Heart right ventricle (tissue), 16 donors: ENCODE results near the gene SMYD4. TPM values are rescaled to one million over a fixed set of nuclear protein-coding genes. Genes with fewer than 3 reads are reported as not detected.
"Not testable (repeated sequence)": the region's sequence is repeated elsewhere in the genome, so short reads cannot be mapped to it uniquely, and the experiment has no call there.

ENCODE experiments used
- ATAC-seq, 8 donors: fragments of 200-7000 bp; cut with Tn5 transposase; one replicate each; pipeline ENCODE4 v1.9.1; 2020; ENCODE audit warnings: mild to moderate bottlenecking in 8 of 8, moderate library complexity in 8 of 8, moderate number of reproducible peaks in 1 of 8
- DNase-seq, 2 donors: peaks; one replicate each; pipeline ENCODE4 v3.0.0-alpha.2; 2020
- H3K27ac ChIP-seq, 10 donors: fragments of 200-600 bp; sonication (generic) in 2 of 10; one replicate each; pipeline versions ENCODE4 v1.5.0 to v1.8.0; 2020 to 2022; ENCODE audit warnings: mild to moderate bottlenecking in 3 of 10
- H3K27me3 ChIP-seq, 7 donors: fragments of 200-600 bp; one replicate each; pipeline ENCODE4 v1.8.0; 2021 to 2022; ENCODE audit warnings: mild to moderate bottlenecking in 2 of 7
- H3K36me3 ChIP-seq, 9 donors: fragments of 200-600 bp; sonication (generic) in 1 of 9; one replicate each; pipeline versions ENCODE4 v1.5.0 to v1.8.0; 2020 to 2022; ENCODE audit warnings: mild to moderate bottlenecking in 2 of 9
- H3K4me1 ChIP-seq, 9 donors: fragments of 200-600 bp; sonication (generic) in 1 of 9; one replicate each; pipeline versions ENCODE4 v1.5.0 to v1.8.0; 2020 to 2022; ENCODE audit warnings: mild to moderate bottlenecking in 4 of 9
- H3K4me3 ChIP-seq, 10 donors: fragments of 200-600 bp; sonication (generic) in 2 of 10; one replicate each; pipeline versions ENCODE4 v1.5.0 to v1.8.0; 2020 to 2022; ENCODE audit warnings: mild to moderate bottlenecking in 7 of 10, moderate library complexity in 2 of 10
- H3K9me3 ChIP-seq, 11 donors: fragments of 200-600 bp in 10 of 11; sonication (generic) in 2 of 11; one replicate each; pipeline versions ENCODE4 v1.5.0 to v1.8.0; 2013 to 2022; ENCODE audit warnings: mild to moderate bottlenecking in 2 of 11, control low read depth in 1 of 11, moderate library complexity in 1 of 11
- CTCF ChIP-seq, 9 donors: fragments of 200-600 bp; sonication (generic) in 2 of 9; IDR thresholded peaks; one replicate each; pipeline versions ENCODE4 v1.5.0 to v1.8.0; 2021 to 2022; ENCODE audit warnings: antibody characterized with exemption in 9 of 9, mild to moderate bottlenecking in 5 of 9, moderate library complexity in 1 of 9
- WGBS, 2 donors: extraction: QIAGEN DNeasy Blood & Tissue Kit; methylation state at CpG; one replicate each; pipeline ENCODE4 v1.1.7; 2013; ENCODE audit warnings: inconsistent platforms in 1 of 2; 5-methylcytosine and 5-hydroxymethylcytosine counted together
- intact Hi-C, 10 donors: fragments of 100-400 bp; cut with DNase I; formaldehyde crosslinking; loops; one replicate each; pipeline versions ENCODE4 v1.11.1 to v1.14.2; 2022
- polyA plus RNA-seq, 2 donors: library from polyadenylated mRNA; stranded (reverse); fragments of 200-250 nt; gene quantifications; one replicate each; pipeline ENCODE4 v1.2.3, GENCODE V29; 2013
- total RNA-seq, 10 donors: library from RNA; stranded (reverse); fragmentation: NEBNext Ultra II Directional in 3 of 10; extraction: Animal tissue kit (Norgen Biotek cat#: 25700) in 3 of 10; gene quantifications; one replicate each; pipeline versions ENCODE4 v1.2.1 to v1.2.4, GENCODE V29; 2021 to 2023
- donor health status: Arrhythmogenic right ventricular cardiomyopathy.
- donor health status: ischemic (EF 13 %, LVEDD 7.1; RV severe dilation, severe dysfunction).
- donor health status: healthy with polysubstance abuse.
- donor health status: DM: no; HTN: yes; CAD: no.
- donor health status: DM: no; HTN: no; CAD: no.
- donor health status: ischemic (EF 25% LVEDD 6.9; RV normal size, moderate dysfunction).
- donor health status: ischemic (EF 25% LVEDD 5.7; RV mildly dilated, moderate dysfunction).
- donor health status: healthy.
- donor health status: DM: yes; HTN: yes; CAD: no.
- donor health status: Ischemic cardiomyopathy.
- donor health status: ischemic (EF 35%, LVEDD 5.7; RV mildly dilated, moderate dysfunction).
- donor health status: nonischemic (EF 11% LVEDD 7.7; RV severe dilation, severe dysfunction).
- donor health status: DM: yes; HTN: yes; CAD: no.
- donor health status: PGD.
- donor health status: ischemic (EF 29% LVEDD 5.4; RV normal size, mild dysfunction).
- donor health status: nonischemic (EF 23%, LVEDD 6.1; RV moderate dilation, normal function).

The SMYD4 gene
- total and polyA plus RNA-seq, 12 donors: 4.6 to 13.5 (median 8.9) TPM

DNA sequence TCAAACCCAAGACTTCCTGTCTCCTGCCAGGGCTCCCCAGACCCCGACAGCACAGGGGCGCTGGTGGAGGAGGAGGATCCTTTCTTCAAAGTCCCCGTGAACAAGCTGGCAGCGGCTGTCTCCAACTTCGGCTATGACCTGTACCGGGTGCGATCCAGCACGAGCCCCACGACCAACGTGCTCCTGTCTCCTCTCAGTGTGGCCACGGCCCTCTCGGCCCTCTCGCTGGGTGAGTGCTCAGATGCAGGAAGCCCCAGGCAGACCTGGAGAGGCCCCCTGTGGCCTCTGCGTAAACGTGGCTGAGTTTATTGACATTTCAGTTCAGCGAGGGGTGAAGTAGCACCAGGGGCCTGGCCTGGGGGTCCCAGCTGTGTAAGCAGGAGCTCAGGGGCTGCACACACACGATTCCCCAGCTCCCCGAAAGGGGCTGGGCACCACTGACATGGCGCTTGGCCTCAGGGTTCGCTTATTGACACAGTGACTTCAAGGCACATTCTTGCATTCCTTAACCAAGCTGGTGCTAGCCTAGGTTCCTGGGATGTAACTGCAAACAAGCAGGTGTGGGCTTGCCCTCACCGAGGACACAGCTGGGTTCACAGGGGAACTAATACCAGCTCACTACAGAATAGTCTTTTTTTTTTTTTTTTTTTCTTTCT is 59.8 kb downstream of the SMYD4 start:
- no peaks in the 10 kb centered on the region for H3K9me3 ChIP-seq

GRCh38 chr17:1767358-1767757 is 62.3 kb downstream of the SMYD4 start:
- Histone ChIP-seq H3K27me3 (no peaks in the 10 kb centered on the region), H3K27ac (peak overlapping the region in 2 of 10 donors; percentile 27 to 46), H3K36me3 (peaks cover 0 to 23% (median 0%) of the 10 kb centered on the region in 9 donors), H3K4me3 (no peak overlapping the region), H3K4me1 (peaks cover 0 to 51% (median 14%) of the 10 kb centered on the region in 9 donors), H3K9me3 (no peaks in the 10 kb centered on the region)
- WGBS, 2 donors: 88 to 90% methylated on average over 12 of the region's 12 CpGs
- intact Hi-C loops: no loop called here
- ATAC-seq: no peak
- DNase-seq: no peak
- TF ChIP-seq CTCF (IDR thresholded peaks at IDR 0.05): no peak

More for the DNA sequence above, 59.8 kb downstream of the SMYD4 start:
- ATAC-seq: peak in 1 of 8 donors; percentile 12
- H3K27me3 ChIP-seq: no peaks in the 10 kb centered on the region
- H3K4me3 ChIP-seq: no peak overlapping the region
- DNase-seq: no peak
- WGBS, 2 donors: 28 to 41% methylated on average over 21 of the region's 21 CpGs
- no peak for TF ChIP-seq CTCF (IDR thresholded peaks at IDR 0.05)
- H3K27ac ChIP-seq: no peak overlapping the region
- intact Hi-C loops: no loop called here
- H3K36me3 ChIP-seq: peaks cover 0 to 29% (median 0%) of the 10 kb centered on the region in 9 donors
- H3K4me1 ChIP-seq: peaks cover 0 to 43% (median 11%) of the 10 kb centered on the region in 9 donors

DNA sequence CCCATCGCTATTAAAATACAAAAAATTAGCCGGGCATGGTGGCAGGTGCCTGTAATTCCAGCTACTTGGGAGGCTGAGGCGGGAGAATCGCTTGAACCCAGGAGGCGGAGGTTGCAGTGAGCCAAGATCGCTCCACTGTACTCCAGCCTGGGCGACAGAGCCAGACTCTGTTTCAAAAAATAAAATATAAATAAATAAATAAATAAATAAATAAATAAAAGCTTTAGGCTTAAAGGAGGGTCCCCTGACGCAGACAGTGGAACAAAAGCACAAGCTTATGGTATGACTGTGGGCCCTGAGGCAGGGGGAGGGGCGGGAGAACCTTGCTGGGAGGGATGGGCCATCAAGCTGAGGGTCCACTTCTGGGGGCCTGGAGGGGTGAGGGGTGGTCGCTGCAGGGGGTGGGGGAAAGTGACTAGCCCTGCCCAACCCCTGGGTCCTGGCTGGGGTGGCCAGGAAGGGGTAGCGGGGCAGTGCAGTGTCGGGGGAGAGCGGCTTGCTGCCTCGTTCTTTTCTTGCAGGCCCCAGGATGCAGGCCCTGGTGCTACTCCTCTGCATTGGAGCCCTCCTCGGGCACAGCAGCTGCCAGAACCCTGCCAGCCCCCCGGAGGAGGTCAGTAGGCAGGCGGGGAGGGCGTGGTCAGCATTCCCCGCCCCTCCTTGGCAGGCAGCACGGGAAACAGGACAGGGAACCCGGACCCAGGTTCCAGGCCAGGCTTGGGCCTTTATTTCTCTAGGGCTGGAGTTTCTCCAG is 63.1 kb downstream of the SMYD4 start:
- Histone ChIP-seq H3K4me1 (peaks cover 0 to 50% (median 14%) of the 10 kb centered on the region in 9 donors), H3K27ac (peak overlapping the region in 3 of 10 donors; percentile 27 to 46 (median 32)), H3K36me3 (peaks cover 0 to 15% (median 0%) of the 10 kb centered on the region in 9 donors), H3K4me3 (no peak overlapping the region), H3K27me3 (no peaks in the 10 kb centered on the region), H3K9me3 (no peaks in the 10 kb centered on the region)
- intact Hi-C loops: no loop called here
- 68 to 73% methylated on average over 21 of the region's 21 CpGs for WGBS, 2 donors
- DNase-seq (peak in 1 of 2 donors; percentile 53), ATAC-seq (no peak)
- no peak for TF ChIP-seq CTCF (IDR thresholded peaks at IDR 0.05)

DNA sequence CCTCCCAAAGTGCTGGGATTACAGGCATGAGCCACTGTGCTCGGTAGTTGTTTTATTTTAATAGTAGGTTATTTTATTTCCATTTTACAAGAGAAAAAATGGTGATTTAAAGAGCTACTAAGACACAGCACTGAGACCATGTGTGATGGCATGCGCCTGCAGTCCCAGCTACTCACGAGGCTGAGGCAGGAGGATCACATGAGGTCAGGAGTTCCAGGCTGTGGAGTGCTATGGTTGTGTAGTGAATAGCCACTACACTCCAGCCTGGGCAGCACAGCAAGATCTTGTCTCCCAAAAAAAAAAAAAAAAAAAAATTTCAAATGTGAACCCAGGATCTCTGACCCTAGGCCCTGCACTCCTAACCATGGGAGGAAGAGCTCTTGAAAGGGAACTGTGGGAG is 64.1 kb downstream of the SMYD4 start:
- 87 to 96% methylated on average over 3 of the region's 3 CpGs for WGBS, 2 donors
- H3K27me3 ChIP-seq: no peaks in the 10 kb centered on the region
- no peaks in the 10 kb centered on the region for H3K9me3 ChIP-seq
- no peak overlapping the region for H3K4me3 ChIP-seq
- H3K27ac ChIP-seq: peak overlapping the region in 4 of 10 donors; percentile 77 to 89 (median 83)
- intact Hi-C loops: no loop called here
- no peak for TF ChIP-seq CTCF (IDR thresholded peaks at IDR 0.05)
- ATAC-seq (no peak), DNase-seq (no peak)
- H3K4me1 ChIP-seq: peaks cover 0 to 47% (median 14%) of the 10 kb centered on the region in 9 donors
- H3K36me3 ChIP-seq: peaks cover 0 to 10% (median 0%) of the 10 kb centered on the region in 9 donors

GRCh38 chr17:1764705-1765104 is 65.0 kb downstream of the SMYD4 start:
- intact Hi-C loops, H3K36me3 ChIP-seq, H3K4me3 ChIP-seq, H3K27me3 ChIP-seq, H3K9me3 ChIP-seq, DNase-seq: not testable (repeated sequence)
- H3K27ac ChIP-seq: peak overlapping the region; percentile 43 to 90 (median 80)
- 85 to 86% methylated on average over 7 of the region's 7 CpGs for WGBS, 2 donors
- ATAC-seq: peak in 3 of 8 donors; percentile 18 to 35 (median 33)
- H3K4me1 ChIP-seq: peaks cover 0 to 43% (median 14%) of the 10 kb centered on the region in 9 donors
